Activated B cell treated with CpG ODN at 0.5 μM for 24 hours (primary cell): ENCODE data around the gene PDZRN4. TPM values are rescaled to one million over a fixed set of nuclear protein-coding genes. Genes with fewer than 3 reads are reported as not detected.

Experiments used
- ATAC-seq: fragments of 200-7000 bp; cut with Tn5 transposase; one replicate; pipeline ENCODE4 v1.10.0; 2021; ENCODE audit warnings: low read depth, mild to moderate bottlenecking, moderate library complexity
- CTCF ChIA-PET: fragments of 350-600 bp; sonication (Branson Sonifier 250); formaldehyde crosslinking; loops from one replicate; lab custom pipeline; 2021; ENCODE audit warnings: antibody characterized with exemption; lab: Charles Lee
- POLR2A ChIA-PET: fragments of 350-600 bp; sonication (Branson Sonifier 250); formaldehyde crosslinking; loops from one replicate; lab custom pipeline; 2021; ENCODE audit warnings: antibody characterized with exemption; lab: Charles Lee
- DNase-seq: peaks from one replicate; pipeline ENCODE4 v3.0.0; 2022
- H3K27ac Mint-ChIP-seq: one replicate; pipeline ENCODE4 v1.8.0; 2020; ENCODE audit warnings: mixed read lengths
- H3K27me3 Mint-ChIP-seq: one replicate; pipeline ENCODE4 v1.8.0; 2021; ENCODE audit warnings: mixed read lengths
- H3K36me3 Mint-ChIP-seq: one replicate; pipeline ENCODE4 v1.8.0; 2021; ENCODE audit warnings: low read depth, mixed read lengths
- H3K4me1 Mint-ChIP-seq: one replicate; pipeline ENCODE4 v1.8.0; 2021; ENCODE audit warnings: mixed read lengths
- H3K4me3 Mint-ChIP-seq: one replicate; pipeline ENCODE4 v1.8.0; 2020; ENCODE audit warnings: mild to moderate bottlenecking, mixed read lengths
- H3K9me3 Mint-ChIP-seq: one replicate; pipeline ENCODE4 v1.8.0; 2020; ENCODE audit warnings: mixed read lengths
- intact Hi-C: fragments of 100-400 bp; cut with micrococcal nuclease; formaldehyde crosslinking; loops from one replicate; pipeline ENCODE4 v1.15.1; 2024
- total RNA-seq: library from RNA; stranded (reverse); gene quantifications from 2 replicates; pipeline ENCODE4 v1.2.3, GENCODE V29; 2022
- TF ChIP-seq, protein P1 (sequence below): fragments of 200-600 bp; IDR thresholded peaks from one replicate; pipeline ENCODE4 v1.8.0; 2022; ENCODE audit warnings: antibody characterized with exemption, mild to moderate bottlenecking

Gene PDZRN4
- total RNA-seq, 1 donor from 2014 or later = not detected

DNA sequence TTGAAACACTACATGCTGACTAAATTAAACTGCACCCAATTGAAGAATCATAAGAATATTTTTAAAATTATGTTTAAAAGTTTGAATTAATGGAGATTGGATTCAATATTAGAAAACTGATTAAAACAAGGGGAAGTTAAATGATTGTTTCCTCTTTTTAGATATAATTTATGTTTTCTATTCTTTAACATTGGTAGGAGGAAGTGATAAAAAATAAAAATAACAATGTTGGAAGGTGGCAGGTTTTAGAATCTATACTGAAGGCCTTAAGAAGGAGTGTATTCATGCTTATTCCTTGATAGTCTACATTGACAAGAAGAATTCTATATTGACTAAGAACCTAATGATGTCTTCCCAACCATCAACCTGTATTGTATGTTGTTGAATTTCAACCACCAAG is 168.1 kb downstream of the PDZRN4 start:
- TF ChIP-seq, protein P1, sequence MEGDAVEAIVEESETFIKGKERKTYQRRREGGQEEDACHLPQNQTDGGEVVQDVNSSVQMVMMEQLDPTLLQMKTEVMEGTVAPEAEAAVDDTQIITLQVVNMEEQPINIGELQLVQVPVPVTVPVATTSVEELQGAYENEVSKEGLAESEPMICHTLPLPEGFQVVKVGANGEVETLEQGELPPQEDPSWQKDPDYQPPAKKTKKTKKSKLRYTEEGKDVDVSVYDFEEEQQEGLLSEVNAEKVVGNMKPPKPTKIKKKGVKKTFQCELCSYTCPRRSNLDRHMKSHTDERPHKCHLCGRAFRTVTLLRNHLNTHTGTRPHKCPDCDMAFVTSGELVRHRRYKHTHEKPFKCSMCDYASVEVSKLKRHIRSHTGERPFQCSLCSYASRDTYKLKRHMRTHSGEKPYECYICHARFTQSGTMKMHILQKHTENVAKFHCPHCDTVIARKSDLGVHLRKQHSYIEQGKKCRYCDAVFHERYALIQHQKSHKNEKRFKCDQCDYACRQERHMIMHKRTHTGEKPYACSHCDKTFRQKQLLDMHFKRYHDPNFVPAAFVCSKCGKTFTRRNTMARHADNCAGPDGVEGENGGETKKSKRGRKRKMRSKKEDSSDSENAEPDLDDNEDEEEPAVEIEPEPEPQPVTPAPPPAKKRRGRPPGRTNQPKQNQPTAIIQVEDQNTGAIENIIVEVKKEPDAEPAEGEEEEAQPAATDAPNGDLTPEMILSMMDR = no peak
- H3K27ac Mint-ChIP-seq = no peak overlapping the region
- ATAC-seq (no peak), DNase-seq (no peak)
- no peaks in the 10 kb centered on the region for H3K27me3 Mint-ChIP-seq
- H3K36me3 Mint-ChIP-seq = no peaks in the 10 kb centered on the region
- no peak overlapping the region for H3K4me3 Mint-ChIP-seq
- no peaks in the 10 kb centered on the region for H3K4me1 Mint-ChIP-seq
- peaks cover 2% of the 10 kb centered on the region for H3K9me3 Mint-ChIP-seq
- ChIA-PET POLR2A (no interaction called here), CTCF (no interaction called here)
- intact Hi-C loops = no loop called here

- ChIA-PET CTCF (no interaction called here), POLR2A (no interaction called here)
- Mint-ChIP-seq H3K27me3 (no peaks in the 10 kb centered on the region), H3K27ac (no peak overlapping the region), H3K4me1 (no peaks in the 10 kb centered on the region), H3K4me3 (no peak overlapping the region), H3K9me3 (no peaks in the 10 kb centered on the region), H3K36me3 (no peaks in the 10 kb centered on the region)
- intact Hi-C loops = no loop called here
- no peak for DNase-seq
- ATAC-seq = no peak
- TF ChIP-seq, protein P1 = no peak
Observed at GRCh38 chr12:41361738-41362137, 173.6 kb downstream of the PDZRN4 start.

DNA sequence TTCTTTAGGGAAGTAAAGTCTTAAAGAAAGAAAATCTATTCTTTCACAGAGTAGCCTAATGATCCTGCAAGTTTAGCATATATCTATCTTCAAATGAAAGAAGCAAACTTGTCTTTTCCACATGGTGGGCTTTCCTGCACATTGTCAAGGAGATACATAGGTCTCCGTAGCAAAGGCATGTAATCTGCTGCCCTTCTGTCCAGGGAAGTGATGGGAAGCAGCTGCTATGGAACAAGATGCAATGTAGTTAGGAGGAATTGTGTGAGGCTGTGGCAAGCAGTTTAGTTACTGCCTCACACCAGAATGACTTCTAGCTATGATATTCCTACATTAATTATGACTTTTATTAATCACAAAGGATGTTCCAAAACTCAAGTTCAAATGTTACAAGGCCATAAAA is 174.4 kb downstream of the PDZRN4 start:
- H3K4me3 Mint-ChIP-seq = no peak overlapping the region
- no peaks in the 10 kb centered on the region for H3K27me3 Mint-ChIP-seq
- DNase-seq (no peak), ATAC-seq (no peak)
- ChIA-PET CTCF (no interaction called here), POLR2A (no interaction called here)
- H3K4me1 Mint-ChIP-seq = no peaks in the 10 kb centered on the region
- H3K36me3 Mint-ChIP-seq = no peaks in the 10 kb centered on the region
- H3K9me3 Mint-ChIP-seq = no peaks in the 10 kb centered on the region
- no peak overlapping the region for H3K27ac Mint-ChIP-seq
- TF ChIP-seq, protein P1 = no peak
- intact Hi-C loops = no loop called here

DNA sequence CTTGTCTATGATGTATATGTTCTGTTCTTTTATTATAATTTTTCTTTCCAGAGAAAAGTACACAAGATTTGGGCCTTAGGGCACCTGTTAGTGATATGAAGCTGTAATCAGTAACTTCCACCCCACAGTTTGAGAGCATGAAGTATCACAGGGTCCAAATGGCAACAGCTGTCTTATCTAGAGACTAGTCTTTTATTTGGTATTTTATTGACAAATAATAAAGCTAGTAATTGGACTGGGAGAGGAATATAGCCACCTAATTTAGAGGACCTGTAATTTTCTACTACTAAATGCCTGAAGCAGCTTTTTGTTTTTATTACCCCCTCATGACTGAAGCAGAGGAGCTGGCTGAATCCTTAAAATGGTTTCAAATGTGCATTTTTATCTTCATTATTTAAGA is 174.8 kb downstream of the PDZRN4 start:
- H3K9me3 Mint-ChIP-seq = no peaks in the 10 kb centered on the region
- TF ChIP-seq, protein P1 = no peak
- H3K27ac Mint-ChIP-seq = no peak overlapping the region
- ChIA-PET POLR2A (no interaction called here), CTCF (no interaction called here)
- H3K4me3 Mint-ChIP-seq = no peak overlapping the region
- no peaks in the 10 kb centered on the region for H3K4me1 Mint-ChIP-seq
- intact Hi-C loops = no loop called here
- H3K27me3 Mint-ChIP-seq = no peaks in the 10 kb centered on the region
- DNase-seq = no peak
- no peaks in the 10 kb centered on the region for H3K36me3 Mint-ChIP-seq
- no peak for ATAC-seq

DNA sequence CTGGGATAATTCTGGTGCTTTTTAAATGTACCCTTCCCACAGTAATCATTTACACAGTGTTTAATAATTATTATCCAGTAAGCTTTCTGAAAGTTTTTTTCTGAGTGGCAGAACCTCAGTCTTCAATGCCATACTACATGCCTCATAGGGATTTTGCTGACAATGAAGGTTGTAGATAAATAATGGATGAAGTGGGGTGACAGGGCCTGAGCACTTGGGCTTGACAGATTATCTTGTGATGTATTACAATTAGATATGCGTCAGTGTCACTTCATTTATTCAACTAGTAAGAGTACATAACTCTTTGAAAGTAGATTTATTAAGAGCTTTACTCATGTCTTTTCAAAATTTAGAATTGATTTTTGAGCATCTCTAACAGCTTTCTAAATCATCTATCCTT is 176.1 kb downstream of the PDZRN4 start:
- Mint-ChIP-seq H3K4me1 (no peaks in the 10 kb centered on the region), H3K27ac (no peak overlapping the region), H3K4me3 (no peak overlapping the region), H3K36me3 (no peaks in the 10 kb centered on the region), H3K27me3 (no peaks in the 10 kb centered on the region), H3K9me3 (peaks cover 4% of the 10 kb centered on the region)
- no peak for ATAC-seq
- TF ChIP-seq, protein P1 = no peak
- no peak for DNase-seq
- ChIA-PET CTCF (no interaction called here), POLR2A (no interaction called here)
- intact Hi-C loops = no loop called here
